Inflammatory macrophage treated with lipopolysaccharide for 4 hours (primary cell): ENCODE results near the gene EVA1C.
"Not testable (repeated sequence)": the region's sequence is repeated elsewhere in the genome, so short reads cannot be mapped to it uniquely, and the experiment has no call there.

ENCODE experiments used
- DNase-seq: peaks from one replicate; pipeline ENCODE4 v3.0.0-alpha.2; 2020

Gene EVA1C

DNA sequence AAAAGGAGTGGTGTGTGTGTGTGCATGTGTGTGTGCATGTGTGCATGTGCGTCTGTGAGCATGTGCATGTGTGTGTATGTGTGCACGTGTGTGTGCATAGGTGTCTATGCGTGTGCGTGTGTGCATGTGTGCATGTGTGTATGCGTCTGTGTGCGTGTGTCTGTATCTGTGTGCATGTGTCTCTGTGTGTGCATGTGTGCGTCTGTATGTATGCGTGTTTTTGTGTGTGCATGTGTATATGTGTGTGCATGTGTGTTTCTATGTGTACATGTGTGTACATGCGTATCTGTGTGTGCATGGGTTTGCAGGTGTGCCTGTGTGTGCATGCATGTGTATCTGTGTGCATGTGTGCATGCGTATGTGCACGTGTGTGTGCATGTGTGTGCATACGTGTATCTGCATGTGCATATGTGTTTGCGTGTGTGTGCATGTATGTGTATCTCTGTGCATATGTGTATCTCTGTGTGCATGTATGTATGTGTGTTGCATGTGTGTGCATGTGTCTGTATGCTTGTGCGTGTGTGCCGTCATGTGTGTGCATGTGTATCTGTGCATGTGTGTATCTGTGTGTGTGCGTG lies 94.9 kb downstream of the EVA1C start:
- DNase-seq = no peak

DNA sequence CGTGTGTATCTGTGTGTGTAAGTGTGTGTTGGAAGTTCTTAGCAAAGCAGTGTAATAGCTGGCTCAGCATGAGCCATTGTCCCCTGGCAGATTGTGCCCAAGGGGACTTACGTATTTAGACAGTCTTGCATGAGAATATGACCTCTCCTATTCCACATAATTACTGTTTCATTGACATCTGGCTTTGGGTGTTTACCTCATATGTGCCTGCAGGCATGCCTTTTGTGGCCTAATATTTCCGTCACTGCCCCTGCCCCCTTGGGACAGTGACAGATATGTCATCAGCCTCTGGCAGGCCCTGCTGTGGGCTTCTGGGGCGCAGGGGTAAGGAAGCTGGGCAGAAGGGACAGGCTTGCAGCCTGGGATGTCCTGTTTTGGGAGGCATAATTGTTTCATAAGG lies 95.5 kb downstream of the EVA1C start:
- DNase-seq = not testable (repeated sequence)

DNA sequence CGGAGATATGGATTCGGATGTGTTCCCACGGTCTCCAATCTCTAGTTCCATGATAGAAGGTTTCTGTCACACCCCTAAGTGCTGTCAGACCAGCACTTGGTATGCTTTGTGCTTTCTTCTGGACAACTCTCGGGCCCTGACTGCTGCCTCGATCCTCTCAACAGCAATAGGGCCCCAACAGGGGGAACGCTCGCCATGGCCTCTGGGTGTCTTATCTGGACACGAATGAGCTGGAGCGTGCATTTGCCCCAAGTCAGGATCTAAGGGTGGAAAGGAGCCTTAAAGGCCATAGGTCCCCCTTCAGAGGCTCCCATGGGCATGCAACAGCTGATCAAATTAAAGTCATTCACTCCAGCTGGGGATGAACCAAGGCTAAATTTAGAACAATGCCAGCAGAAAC lies 96.1 kb downstream of the EVA1C start:
- no peak for DNase-seq

DNA sequence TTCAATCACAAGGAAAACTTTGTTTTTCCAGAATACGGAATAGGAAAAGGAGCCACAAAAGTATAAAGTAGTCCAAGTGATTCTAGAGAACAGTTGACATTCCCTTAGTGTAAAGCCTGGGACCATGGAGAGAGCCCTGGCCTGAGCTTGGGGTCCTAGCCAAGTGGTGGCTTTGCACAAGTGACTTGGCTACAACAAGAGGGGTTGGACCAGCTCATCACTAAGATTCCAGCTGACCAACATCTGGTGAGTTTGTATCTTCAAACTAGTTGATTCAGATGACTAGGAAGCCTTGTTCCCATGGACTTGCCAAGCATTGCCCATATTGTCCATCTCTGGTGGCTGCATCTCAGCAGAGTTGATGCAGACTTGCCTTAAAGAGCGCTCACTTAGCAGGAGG lies 96.5 kb downstream of the EVA1C start:
- not testable (repeated sequence) for DNase-seq

DNA sequence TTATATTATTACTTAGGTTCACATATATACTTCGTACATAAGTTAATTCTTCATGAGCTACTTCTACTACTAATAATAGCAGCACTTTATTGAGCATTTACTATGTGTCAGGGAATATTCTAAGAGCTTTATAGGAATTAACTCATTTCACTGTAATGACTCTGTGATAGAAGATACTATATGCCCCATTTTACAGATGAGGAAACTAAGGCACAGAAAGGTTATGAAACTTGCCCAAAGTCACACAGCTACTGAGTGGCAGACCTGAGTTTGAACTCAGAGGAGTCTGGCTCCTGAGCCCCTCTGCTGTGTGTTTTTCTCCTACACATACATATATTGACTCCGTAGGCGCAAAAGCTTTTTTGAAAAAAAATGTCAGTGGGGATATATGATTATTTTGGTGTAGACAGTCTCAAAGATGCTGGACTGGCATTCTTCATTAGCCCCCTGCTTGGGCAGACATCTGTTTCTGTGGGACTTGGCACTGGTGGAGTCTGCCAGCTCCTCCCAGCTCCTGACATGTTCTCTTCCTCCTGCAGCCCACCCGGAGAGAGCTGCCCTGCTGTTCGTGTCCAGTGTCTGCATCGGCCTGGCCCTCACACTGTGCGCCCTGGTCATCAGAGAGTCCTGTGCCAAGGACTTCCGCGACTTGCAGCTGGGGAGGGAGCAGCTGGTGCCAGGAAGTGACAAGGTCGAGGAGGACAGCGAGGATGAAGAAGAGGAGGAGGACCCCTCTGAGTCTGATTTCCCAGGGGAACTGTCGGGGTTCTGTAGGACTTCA lies 102.0 kb downstream of the EVA1C start:
- no peak for DNase-seq

DNA sequence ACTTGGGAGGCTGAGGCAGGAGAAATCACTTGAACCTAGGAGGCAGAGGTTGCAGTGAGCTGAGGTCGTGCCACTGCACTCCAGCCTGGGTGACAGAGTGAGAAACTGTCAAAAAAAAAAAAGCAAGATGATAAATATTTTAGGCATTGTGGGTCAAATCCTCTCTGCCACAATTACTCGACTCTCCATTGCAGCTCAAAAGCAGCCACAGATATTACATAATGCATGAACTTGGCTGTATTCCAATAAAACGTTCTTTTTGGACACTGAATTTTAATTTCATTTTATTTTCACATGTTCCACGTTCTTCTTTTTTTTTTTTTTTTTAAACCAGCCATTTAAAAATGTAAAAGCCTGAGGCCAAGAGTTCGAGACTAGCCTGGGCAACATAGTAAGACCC lies 103.4 kb downstream of the EVA1C start:
- peak; percentile 6 for DNase-seq

DNA sequence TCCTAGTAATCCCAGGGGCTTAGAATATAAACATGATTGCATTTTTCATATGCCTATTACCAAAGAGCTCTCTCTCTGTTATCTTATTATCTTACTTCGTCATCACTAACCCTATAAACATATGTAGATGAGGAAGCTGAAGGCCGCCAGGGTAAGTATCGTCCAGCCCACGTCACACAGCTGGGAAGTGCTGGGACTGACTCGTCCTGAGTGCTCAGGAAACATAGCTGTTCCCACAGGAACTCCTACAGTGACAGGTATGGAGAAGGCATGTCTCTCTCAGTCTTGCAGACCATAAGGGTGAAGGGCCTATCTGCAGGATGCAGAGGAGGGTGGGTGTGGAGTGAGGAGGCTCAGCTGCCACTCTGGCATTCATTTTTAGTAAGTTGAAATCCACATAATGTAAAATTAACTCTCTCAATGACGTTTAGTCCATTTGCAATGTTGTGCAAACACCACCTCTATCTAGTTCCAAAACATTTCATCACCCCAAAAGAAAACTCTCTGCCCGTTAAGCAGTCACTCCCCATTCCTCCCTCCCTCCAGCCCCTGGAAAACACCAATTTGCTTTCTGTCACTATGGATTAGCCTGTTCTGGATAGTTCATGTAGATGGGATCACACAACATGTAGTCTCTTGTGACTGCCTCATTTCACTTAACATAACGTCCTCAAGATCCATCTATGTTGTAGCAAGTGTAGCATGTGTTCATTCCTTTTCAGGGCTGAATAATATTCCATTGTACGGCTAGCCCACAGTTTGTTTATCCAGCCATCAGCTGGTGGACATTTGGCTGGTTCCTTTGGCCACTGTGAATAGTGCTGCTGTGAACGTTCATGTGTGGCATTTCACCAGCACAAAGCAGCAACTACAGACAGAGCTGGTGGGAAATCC lies 104.5 kb downstream of the EVA1C start:
- peak; percentile 47 for DNase-seq

DNA sequence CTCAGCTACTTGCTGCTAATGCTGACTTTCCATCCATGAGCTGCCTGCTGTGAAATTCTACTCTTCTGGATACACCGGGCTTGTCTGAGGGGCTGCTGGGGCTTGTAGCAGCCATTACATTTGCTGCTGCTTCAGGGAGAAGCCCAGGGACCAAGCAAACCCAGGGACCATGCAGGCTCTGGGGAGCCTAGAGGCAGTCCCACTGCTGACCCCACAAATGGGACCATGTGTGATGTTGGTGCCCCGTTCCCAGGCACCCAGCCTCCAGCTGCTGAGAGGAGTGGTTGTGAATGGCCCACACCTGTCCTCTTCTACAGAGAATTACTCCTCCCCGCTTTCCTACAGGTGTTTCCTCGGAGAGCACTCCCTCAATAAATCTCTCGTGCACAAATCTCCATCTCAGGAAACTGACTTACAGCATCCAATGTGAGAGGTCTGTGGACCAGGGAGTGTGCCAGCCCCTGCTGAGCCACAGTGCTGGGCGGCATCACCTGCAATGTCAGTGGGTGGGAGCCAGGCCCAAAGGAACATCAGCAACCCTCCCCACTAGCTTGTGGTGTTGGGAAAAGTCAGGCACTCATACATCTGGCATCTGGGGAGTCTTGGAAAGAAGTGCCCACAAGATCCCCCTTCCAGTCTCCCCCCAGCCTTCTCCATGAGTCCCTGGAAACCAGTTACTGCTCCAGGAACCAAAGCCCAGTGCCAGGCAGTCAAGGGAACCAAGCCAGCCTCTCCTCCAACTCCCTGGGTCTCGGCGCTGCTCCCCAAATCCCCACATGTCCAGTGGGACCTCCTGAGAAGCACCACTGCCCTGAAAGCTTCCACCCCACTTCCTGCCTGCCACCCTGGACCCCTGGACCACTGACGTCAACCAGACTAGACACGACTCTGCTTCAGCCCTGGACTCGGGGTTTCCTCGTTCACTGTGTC lies 107.7 kb downstream of the EVA1C start:
- no peak for DNase-seq

DNA sequence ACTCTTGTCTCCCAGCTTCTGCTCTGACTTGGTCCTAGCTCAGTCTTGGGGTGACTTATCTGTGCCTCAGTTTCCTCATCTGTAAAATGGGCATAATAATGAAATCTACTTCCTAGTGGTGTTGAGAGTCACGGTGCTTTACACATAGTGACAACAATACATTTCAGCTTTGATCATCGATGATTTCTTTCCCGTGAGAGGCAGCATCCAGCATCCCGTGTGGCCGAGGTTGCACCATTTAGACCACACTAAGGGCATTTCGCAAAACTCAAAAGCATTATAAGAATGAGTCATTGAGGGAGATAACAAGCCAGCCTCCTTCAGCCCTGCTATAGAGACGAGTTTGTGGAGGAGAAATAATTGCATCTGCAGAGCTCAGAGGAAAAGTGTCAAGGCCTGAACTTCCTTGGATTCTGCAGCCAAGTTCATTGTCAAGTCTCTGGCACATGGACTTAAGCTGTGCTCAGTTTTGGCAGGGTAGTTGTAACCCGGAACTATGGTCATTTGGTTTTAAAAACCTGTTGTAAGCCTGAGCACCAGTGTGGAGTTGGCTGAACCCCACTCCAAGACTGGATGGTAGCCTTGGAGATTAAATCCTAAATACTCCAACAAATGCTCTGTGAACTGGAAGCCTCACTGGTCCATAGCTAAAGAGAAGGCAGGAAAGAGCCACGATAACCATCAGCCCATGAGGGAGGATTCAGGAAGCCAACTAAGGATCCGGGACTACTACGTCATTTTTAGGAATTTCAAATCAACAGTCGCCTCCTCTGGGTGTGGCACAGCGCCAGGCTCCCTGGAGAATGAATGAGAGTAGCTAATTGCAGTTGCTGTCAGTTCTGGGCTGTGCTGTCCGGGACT lies 108.6 kb downstream of the EVA1C start:
- peak; percentile 11 for DNase-seq

DNA sequence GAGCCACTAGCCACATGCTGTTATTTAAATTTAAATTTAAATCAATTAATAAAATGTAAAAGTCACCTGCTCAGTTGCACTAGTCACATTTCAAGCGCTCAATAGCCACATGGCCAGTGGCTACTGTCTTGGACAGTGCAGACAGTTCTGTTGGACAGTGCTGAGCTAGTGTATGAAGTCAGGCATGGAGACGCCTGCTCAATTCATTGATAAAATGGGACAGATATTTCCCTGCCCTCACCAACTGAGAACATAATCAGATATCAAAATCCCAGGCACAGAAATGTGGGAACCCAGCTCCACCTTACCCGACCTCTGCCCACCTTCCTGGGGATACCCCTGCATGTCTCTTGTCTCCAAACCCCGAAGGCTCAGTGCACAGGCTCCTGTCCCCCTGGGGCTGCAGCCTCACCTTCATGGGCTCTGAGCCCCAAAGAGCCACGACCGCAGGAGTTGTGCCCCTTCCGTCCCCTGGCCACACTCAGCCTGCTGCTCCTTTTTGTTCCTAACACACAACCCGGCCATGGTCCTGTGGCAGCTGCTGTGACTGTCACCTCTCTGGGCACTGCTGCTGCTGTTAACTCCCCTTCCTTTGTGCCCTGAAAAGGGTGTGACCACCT lies 109.3 kb downstream of the EVA1C start:
- no peak for DNase-seq

DNA sequence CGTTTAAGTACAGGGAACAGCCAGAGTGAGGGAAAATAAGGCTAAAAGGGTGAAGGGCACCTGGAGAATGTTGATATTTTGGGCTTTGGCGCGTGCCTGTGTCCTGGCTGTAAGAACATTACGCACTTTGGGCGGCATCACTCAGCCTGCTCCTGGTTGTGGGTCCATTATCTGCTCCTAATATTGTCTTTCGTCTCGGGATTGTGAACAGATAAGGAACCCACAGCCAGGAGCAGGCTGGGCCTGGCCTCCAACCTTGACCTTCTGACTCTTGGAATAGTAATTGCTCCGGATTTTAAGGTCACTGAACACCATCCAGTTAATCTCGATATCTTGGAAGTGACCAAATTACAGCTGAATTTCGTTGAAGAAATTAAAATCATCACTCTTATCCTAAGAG lies 111.0 kb downstream of the EVA1C start:
- DNase-seq = no peak

DNA sequence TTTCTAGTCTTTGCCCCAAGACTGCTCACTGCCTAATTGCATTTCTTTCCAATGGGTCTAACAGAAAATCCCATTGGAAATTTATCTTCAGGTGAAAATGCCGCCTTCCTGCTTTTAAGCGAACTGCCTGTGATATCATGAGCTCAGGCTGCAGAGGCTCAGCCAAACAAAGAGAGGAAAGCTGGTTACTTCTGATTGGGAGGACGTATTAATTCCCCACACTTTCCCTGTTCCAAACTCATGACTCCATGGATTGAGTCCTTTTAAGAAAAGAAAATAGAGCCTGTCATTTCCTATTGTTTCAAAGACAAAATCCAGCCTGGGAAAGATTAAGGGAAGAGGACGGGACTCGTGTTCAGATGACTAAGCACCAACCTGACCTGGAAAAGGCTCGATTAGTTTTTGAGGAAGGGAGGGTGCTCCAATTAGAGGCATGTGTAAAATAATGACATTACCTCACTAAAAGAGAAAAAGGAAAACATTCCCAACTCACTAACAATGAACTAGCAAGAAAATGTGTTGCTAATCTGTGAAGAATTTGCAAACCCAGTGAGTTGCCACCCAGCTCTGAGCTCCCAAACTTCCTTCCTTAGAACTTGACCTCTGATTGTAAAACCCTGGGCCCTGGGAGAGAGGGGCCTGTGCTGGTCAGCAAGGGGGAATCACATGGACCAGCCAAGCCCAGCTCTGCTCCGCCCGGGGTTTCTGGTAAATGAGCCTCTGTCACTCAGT lies 111.6 kb downstream of the EVA1C start:
- DNase-seq = no peak

DNA sequence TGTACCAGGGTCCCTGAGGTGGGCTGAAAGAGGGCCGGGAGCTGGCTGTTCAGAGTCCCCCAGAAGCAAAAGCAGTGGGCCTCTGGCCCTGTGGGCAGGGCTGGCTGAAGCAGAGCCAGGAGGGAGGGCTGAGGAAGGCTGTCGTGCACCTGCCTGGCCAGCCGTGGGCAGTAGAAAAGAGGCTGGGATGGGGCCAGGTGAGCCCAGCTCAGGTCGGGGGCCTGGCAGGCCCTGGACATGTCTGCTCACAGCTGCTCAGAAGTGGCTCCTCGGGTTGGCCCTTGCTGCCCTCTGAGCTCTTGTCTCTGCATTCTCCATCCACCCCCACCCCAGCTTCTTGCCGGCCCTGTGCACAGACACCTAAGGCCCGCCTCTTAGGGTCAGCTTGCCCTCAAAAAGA lies 112.8 kb downstream of the EVA1C start:
- no peak for DNase-seq

DNA sequence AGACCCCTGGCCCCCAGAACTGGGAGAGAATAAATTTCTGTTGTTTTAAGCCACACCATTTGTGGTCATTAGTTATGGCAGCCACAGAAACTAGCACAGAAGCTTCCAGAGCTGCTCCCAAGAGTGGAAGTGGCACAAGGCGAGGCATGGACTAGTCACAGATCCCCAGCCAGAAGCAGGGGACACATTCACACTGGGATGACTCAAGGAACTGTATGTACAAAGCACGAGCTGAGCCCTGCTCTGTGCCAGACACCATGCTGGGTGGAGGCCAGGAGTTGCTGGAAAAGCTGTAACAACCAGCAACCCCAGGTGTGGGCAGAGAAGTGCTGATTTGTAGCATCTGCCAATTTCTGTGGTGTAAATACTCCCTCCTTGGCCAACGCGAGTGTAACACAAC lies 117.2 kb downstream of the EVA1C start:
- no peak for DNase-seq

DNA sequence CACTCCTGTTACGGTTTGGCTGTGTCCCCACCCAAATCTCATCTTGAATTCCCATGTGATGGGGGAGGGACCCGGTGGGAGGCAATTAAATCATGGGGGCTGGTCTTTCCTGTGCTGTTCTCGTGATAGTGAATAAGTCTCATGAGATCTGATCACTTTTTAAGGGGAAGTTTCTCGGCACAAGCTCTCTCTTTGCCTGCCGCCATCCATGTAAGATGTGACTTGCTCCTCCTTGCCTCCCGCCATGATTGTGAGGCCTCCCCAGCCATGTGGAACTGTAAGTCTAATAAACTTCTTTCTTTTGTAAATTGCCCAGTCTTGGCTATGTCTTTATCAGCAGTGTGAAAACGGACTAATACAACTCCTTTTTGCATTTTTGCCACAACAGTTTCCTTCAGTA lies 118.3 kb downstream of the EVA1C start:
- not testable (repeated sequence) for DNase-seq

DNA sequence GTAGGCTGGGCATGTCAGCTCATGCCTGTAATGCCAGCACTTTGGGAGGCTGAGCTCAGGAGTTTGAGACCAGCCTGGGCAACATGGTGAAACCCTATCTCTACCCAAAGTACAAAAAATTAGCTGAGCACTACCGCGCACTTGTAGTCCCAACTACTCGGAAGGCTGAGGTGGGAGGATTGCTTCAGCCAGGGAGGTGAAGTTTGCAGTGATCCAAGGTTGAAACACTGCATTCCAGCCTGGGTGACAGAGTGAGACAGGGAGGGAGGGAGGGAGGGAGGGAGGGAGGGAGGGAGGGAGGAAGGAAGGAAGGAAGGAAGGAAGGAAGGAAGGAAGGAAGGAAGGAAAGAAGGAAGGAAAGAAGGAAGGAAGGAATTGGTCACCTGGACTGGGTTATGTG lies 119.1 kb downstream of the EVA1C start:
- DNase-seq = not testable (repeated sequence)

DNA sequence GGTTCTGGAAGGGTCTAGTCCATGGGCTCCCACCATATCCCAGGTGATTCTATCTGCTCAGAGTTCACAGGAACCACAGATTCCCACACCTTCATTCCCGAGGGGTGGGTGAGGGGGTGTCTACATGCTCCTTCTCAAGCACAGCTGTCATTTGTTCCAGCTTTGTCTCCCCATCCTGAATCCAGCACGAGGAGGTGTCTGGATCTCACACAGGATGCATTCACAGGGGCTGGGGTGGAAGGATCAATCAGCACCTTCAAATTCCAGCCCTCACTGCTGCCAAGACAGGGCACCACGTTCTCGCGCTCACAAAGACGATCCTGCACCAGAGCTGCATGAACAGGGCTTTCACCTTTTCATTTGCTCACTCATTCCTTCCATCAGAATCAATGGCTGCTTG lies 120.1 kb downstream of the EVA1C start:
- DNase-seq = no peak

DNA sequence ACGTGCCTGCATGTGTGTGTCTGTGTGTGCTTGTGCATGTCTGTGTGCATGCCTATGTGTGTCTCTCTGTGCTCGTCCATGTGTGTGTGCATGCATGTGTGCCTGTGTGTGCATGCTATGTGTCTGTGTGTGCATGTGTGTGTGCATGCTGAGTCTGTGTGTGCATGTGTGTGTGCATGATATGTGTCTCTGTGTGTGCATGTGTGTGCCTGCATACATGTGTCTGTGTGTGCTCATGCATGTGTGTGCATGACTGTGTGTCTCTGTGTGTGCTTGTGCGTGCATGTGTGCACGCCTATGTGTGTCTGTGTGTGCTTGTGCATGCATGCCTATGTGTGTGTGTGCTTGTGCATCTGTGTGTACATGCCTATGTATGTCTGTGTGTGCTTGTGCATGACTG lies 120.5 kb downstream of the EVA1C start:
- DNase-seq = no peak

DNA sequence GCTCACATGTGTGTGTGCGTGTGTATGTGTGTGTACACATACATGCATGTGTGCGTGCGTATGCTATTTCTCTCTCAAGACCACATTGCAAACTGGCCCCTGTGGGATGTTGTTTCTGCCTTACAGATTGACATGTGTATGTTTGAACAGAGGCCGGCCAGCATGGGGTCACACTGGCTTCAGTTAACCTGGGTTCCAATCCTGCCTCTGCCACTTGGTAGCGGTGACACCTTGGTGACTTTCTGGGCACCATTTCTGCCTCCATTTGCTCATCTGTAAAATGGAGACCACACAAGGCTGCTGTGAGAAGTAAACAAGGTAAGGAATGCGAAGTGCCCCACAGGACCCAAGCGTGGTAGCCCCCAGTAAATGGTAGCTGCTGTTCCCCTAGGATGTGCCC lies 121.1 kb downstream of the EVA1C start:
- DNase-seq = no peak

DNA sequence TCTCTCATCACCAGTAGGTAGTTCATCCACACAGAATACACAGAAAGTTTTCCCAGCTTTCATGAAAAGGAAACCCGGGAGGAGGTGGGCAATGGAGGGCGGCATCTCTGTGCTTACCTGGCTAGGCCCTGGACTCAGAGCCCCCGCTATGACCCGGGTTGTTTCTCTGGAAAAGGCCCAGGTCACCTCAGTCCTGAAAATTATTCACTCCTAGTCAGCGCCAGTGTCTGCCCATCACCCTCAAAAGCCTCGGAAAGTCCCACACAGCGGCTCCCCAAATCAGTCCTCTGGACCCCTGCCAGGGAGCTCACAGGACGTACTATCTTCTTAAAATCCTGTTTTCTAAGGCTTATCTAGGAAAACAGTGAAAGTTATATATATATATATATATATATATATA lies 121.6 kb downstream of the EVA1C start:
- no peak for DNase-seq

DNA sequence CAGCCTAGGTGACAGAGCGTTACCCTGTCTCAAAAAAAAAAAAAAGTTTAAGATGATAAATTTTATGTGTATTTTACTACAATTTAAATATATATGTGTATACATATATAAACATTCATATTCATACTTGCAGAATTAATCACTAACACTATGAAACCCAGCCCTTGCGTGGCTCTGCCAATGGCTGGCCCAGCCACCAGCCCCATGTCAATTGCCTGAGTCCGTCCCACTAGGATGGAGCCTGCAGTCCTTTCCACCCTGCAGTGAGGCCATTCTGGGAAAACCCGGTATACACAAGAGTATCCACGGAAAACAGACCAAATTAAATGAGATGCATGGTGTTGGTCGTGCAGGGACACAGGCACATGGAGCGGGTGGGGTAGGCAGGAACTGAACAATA lies 123.1 kb downstream of the EVA1C start:
- no peak for DNase-seq
